Natural killer cell treated with Interleukin-12 subunit alpha and Interleukin-12 subunit beta and Interleukin-15 and Interleukin-18, amount 100 ng/mL, for 72 hours (primary cell): ENCODE measurements around the gene CGN. TPM values are rescaled to one million over a fixed set of nuclear protein-coding genes. Genes with fewer than 3 reads are reported as not detected.

Experiments
- ATAC-seq, 2 donors: fragments of 150-1000 bp; cut with Tn5 transposase in 1 of 2; sonication (Bioruptor Pico), chemical (Tn5 transposase) in 1 of 2; 2 replicates each; pipeline ENCODE4 v1.10.0; 2021
- DNase-seq: peaks from one replicate; pipeline ENCODE4 v3.0.0; 2022; ENCODE audit warnings: low spot score
- H3K27ac Mint-ChIP-seq, 2 donors: 1 replicate in 1 of 2; 2 replicates in 1 of 2; pipeline ENCODE4 v1.8.0; 2022; ENCODE audit warnings: mixed read lengths in 2 of 2, mild to moderate bottlenecking in 1 of 2, moderate library complexity in 1 of 2
- H3K27me3 Mint-ChIP-seq, 2 donors: 1 replicate in 1 of 2; 2 replicates in 1 of 2; pipeline ENCODE4 v1.8.0; 2022; ENCODE audit warnings: mixed read lengths in 2 of 2
- H3K36me3 Mint-ChIP-seq: one replicate; pipeline ENCODE4 v1.8.0; 2022; ENCODE audit warnings: mixed read lengths
- H3K4me1 Mint-ChIP-seq, 2 donors: 1 replicate in 1 of 2; 2 replicates in 1 of 2; pipeline ENCODE4 v1.8.0; 2022; ENCODE audit warnings: low read depth in 2 of 2, mixed read lengths in 2 of 2, mild to moderate bottlenecking in 1 of 2
- H3K4me3 Mint-ChIP-seq: one replicate; pipeline ENCODE4 v1.8.0; 2022; ENCODE audit warnings: mixed read lengths
- H3K9me3 Mint-ChIP-seq: 2 replicates; pipeline ENCODE4 v1.8.0; 2022; ENCODE audit warnings: mixed read lengths
- total RNA-seq, 2 donors: library from RNA; stranded (reverse); gene quantifications; one replicate each; pipeline ENCODE4 v1.2.3, GENCODE V29; 2022

The CGN gene
- total RNA-seq, 2 donors from 2014 or later, result 0.31 to 1.8 TPM

DNA sequence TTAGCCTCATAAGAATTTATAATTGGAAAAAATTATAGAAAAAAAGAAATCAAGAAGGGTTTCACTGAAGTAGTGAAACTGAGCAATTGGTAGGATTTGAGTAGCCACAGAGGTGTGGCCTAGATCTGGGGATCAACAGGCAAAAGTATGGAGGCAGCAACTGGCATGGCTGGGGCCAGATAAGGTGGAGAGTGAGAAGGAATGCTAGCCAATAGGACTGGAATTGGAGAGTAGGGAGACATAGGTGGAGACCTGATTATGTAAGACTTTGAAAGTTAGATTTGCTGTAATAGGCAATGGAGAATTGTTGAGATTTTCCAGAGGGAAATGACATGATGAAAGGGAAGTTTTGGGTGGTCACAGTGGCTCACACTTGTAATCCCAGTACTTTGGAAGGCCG, 24.6 kb upstream of the CGN start:
- Mint-ChIP-seq H3K27me3 (no peaks in the 10 kb centered on the region), H3K4me3 (no peak overlapping the region), H3K4me1 (no peaks in the 10 kb centered on the region), H3K9me3 (no peaks in the 10 kb centered on the region), H3K36me3 (no peaks in the 10 kb centered on the region), H3K27ac (no peak overlapping the region)
- no peak for ATAC-seq
- no peak for DNase-seq

- Mint-ChIP-seq H3K4me3 (no peak overlapping the region), H3K4me1 (no peaks in the 10 kb centered on the region), H3K27me3 (peaks cover 0 to 7% of the 10 kb centered on the region in 2 donors), H3K9me3 (no peaks in the 10 kb centered on the region), H3K36me3 (no peaks in the 10 kb centered on the region), H3K27ac (no peak overlapping the region)
- no peak for DNase-seq
- ATAC-seq, result no peak
Observed at GRCh38 chr1:151491641-151492040, 19.5 kb upstream of the CGN start.

DNA sequence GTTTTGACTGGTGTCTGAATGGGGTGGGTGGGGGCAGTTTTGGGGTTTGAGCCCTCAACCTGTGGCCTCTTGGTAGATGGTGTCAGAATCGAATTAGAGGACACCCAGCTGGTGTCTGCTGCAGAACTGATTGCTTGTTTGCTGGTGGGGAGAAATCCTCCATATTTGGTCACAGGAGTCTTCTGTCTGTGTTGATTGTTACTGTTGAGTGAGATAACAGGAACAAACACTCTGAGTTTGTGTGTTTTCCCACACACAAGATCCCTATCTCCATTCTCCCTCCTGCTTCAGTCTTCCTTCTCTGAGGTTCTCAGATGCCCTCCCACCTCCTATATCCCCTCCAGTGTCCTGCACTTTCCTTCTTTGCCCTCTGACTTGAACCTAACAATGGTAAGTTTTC, 19.1 kb upstream of the CGN start:
- no peak for ATAC-seq
- no peak for DNase-seq
- Mint-ChIP-seq H3K27ac (no peak overlapping the region), H3K4me1 (no peaks in the 10 kb centered on the region), H3K36me3 (no peaks in the 10 kb centered on the region), H3K9me3 (no peaks in the 10 kb centered on the region), H3K27me3 (peaks cover 0 to 7% of the 10 kb centered on the region in 2 donors), H3K4me3 (no peak overlapping the region)

DNA sequence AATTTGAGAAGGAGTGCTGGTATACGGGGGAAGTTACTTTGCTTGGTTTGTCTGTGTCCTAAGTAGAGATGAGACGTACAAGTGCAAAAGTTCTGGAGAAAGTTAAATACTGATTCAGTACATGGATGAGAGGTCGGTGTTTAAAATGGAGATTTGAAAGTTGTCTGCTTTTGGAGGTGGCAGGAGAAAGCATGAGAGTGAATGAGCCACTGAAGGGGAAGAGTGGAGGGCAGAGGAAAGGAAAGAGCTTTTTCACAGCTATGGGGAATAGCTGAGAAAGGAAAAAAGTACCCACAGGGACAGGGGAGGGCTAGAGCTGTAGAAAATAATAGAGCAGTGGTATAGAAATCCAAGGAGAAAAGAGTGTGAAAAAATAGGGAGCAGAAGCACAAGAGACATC, 18.1 kb upstream of the CGN start:
- H3K36me3 Mint-ChIP-seq, result no peaks in the 10 kb centered on the region
- H3K4me3 Mint-ChIP-seq, result no peak overlapping the region
- H3K4me1 Mint-ChIP-seq, result no peaks in the 10 kb centered on the region
- no peak overlapping the region for H3K27ac Mint-ChIP-seq
- H3K27me3 Mint-ChIP-seq, result peaks cover 0 to 7% of the 10 kb centered on the region in 2 donors
- no peak for ATAC-seq
- no peaks in the 10 kb centered on the region for H3K9me3 Mint-ChIP-seq
- no peak for DNase-seq

GRCh38 chr1:151494741-151495281, 16.4 kb upstream of the CGN start:
- Mint-ChIP-seq H3K9me3 (no peaks in the 10 kb centered on the region), H3K27me3 (peaks cover 0 to 7% of the 10 kb centered on the region in 2 donors), H3K27ac (no peak overlapping the region), H3K4me3 (no peak overlapping the region), H3K4me1 (no peaks in the 10 kb centered on the region), H3K36me3 (no peaks in the 10 kb centered on the region)
- DNase-seq, result no peak
- no peak for ATAC-seq

- no peaks in the 10 kb centered on the region for H3K36me3 Mint-ChIP-seq
- H3K27ac Mint-ChIP-seq, result no peak overlapping the region
- peaks cover 0 to 7% of the 10 kb centered on the region in 2 donors for H3K27me3 Mint-ChIP-seq
- no peak overlapping the region for H3K4me3 Mint-ChIP-seq
- ATAC-seq (no peak), DNase-seq (no peak)
- no peaks in the 10 kb centered on the region for H3K9me3 Mint-ChIP-seq
- H3K4me1 Mint-ChIP-seq, result no peaks in the 10 kb centered on the region
Observed at GRCh38 chr1:151495316-151495715, 15.9 kb upstream of the CGN start.

DNA sequence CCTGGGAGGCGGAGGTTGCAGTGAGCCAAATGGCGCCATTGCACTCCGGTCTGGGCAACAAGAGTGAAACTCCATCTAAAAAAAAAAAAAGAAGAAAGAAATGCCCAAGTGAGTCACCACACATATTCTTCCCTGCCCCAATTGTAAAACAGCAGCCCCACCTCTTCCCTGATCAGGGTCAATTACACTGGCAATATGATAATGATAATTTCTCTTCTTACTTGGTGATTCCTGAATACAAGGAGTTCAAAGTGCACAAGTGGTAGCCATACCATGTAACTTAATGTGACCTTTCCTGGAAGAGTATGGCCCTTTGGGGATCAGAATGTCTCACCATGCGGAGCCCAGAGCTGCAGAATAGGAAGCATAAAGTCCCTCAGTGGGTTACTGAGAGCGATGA, 11.8 kb upstream of the CGN start:
- no peaks in the 10 kb centered on the region for H3K27me3 Mint-ChIP-seq

GRCh38 chr1:151499930-151500329, 11.3 kb upstream of the CGN start:
- H3K9me3 Mint-ChIP-seq, result no peaks in the 10 kb centered on the region
- H3K4me1 Mint-ChIP-seq, result no peaks in the 10 kb centered on the region
- H3K36me3 Mint-ChIP-seq, result no peaks in the 10 kb centered on the region
- ATAC-seq (no peak), DNase-seq (no peak)
- H3K4me3 Mint-ChIP-seq, result no peak overlapping the region
- H3K27me3 Mint-ChIP-seq, result no peaks in the 10 kb centered on the region
- H3K27ac Mint-ChIP-seq, result no peak overlapping the region

More for the DNA sequence above, 11.8 kb upstream of the CGN start:
- no peak overlapping the region for H3K27ac Mint-ChIP-seq
- H3K4me1 Mint-ChIP-seq, result no peaks in the 10 kb centered on the region
- H3K36me3 Mint-ChIP-seq, result no peaks in the 10 kb centered on the region
- ATAC-seq (no peak), DNase-seq (no peak)
- H3K4me3 Mint-ChIP-seq, result no peak overlapping the region
- no peaks in the 10 kb centered on the region for H3K9me3 Mint-ChIP-seq

DNA sequence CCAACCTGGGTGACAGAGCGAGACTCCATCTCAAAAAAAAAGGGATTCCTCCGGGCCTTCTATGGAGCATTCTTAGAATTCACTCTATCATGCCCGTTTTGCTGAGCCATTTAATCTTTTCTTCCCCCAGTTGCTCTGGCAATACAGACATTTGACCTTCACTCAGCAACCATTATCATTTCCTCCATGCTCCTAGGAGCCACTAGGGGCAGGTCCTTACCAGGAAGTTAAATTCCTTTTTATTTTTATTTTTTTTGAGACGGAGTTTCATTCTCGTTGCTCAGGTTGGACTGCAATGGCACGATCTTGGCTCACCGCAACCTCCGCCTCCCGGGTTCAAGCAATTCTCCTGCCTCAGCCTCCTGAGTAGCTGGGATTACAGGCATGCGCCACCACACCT, 9.7 kb upstream of the CGN start:
- Mint-ChIP-seq H3K27me3 (peaks cover 0 to 3% of the 10 kb centered on the region in 2 donors), H3K9me3 (no peaks in the 10 kb centered on the region), H3K36me3 (no peaks in the 10 kb centered on the region), H3K4me1 (peaks cover 0 to 2% of the 10 kb centered on the region in 2 donors), H3K4me3 (no peak overlapping the region), H3K27ac (no peak overlapping the region)
- DNase-seq, result no peak
- ATAC-seq, result no peak

DNA sequence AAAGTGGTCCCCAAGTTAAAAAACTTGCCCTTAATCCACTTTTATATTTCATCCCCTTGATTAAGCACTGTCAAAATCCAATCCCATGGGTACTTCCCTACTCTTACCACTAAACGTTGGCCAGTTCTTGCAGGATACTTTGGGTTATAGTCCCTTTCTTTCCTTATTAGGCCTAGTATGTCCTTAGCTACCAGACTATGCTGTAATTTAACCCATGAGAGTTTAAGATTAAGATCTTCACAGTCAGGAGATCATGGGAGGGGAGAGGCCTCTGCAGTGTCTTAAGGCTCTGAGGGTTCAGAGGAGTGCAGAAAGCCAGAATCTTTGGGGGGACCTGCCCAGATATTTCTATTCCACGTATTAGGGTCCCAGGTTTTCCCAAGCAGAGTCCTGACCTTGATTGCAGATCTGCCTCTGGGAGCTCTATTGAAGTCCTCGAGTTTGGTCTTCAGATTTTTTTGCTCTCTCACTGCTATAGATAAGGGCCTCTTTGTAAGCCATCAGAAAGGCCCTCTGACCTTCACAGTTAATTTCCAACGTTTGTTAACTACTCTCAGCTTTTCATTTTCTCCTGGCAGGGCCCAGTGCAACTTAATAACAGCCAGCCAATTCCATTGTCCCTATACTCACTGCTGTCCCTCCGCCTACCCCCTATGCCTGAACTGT, 9.0 kb upstream of the CGN start:
- Mint-ChIP-seq H3K27me3 (peaks cover 0 to 3% of the 10 kb centered on the region in 2 donors), H3K27ac (no peak overlapping the region), H3K4me3 (no peak overlapping the region), H3K4me1 (peaks cover 0 to 2% of the 10 kb centered on the region in 2 donors), H3K36me3 (no peaks in the 10 kb centered on the region), H3K9me3 (no peaks in the 10 kb centered on the region)
- no peak for ATAC-seq
- no peak for DNase-seq

GRCh38 chr1:151502859-151503780, 8.1 kb upstream of the CGN start:
- peak in 1 of 2 donors; percentile 45 for ATAC-seq
- H3K27ac Mint-ChIP-seq, result no peak overlapping the region

DNA sequence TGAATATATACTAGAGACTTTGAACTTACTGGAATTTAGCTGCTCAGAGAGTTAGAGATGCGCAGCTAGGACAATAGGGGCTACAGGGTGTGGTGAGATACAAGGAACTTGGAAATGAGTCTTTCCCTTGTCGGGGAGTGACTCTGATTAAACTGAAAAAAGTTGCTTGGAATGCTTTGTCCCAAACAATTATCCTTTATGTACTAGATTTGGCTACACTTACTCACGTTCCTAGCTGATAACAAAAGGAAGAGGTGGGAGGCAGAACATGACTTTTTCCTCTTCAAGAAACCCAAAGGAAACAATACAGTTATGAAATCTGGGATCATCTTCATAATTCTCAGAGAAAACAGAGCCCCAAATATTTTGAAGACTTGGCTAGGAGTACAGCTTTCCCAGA, 6.9 kb upstream of the CGN start:
- Mint-ChIP-seq H3K27me3 (peaks cover 0 to 3% of the 10 kb centered on the region in 2 donors), H3K4me3 (no peak overlapping the region), H3K36me3 (no peaks in the 10 kb centered on the region), H3K27ac (no peak overlapping the region), H3K4me1 (peaks cover 0 to 2% of the 10 kb centered on the region in 2 donors), H3K9me3 (no peaks in the 10 kb centered on the region)
- DNase-seq (no peak), ATAC-seq (no peak)

More at GRCh38 chr1:151502859-151503780, 8.1 kb upstream of the CGN start:
- no peak overlapping the region for H3K4me3 Mint-ChIP-seq
- peaks cover 0 to 3% of the 10 kb centered on the region in 2 donors for H3K27me3 Mint-ChIP-seq
- no peaks in the 10 kb centered on the region for H3K9me3 Mint-ChIP-seq
- peaks cover 0 to 2% of the 10 kb centered on the region in 2 donors for H3K4me1 Mint-ChIP-seq
- no peaks in the 10 kb centered on the region for H3K36me3 Mint-ChIP-seq
- no peak for DNase-seq

- Mint-ChIP-seq H3K9me3 (no peaks in the 10 kb centered on the region), H3K27me3 (peaks cover 0 to 3% of the 10 kb centered on the region in 2 donors), H3K4me1 (peaks cover 0 to 2% of the 10 kb centered on the region in 2 donors), H3K36me3 (no peaks in the 10 kb centered on the region), H3K27ac (no peak overlapping the region), H3K4me3 (no peak overlapping the region)
- no peak for ATAC-seq
- no peak for DNase-seq
Observed at GRCh38 chr1:151504759-151505158, 6.4 kb upstream of the CGN start.

DNA sequence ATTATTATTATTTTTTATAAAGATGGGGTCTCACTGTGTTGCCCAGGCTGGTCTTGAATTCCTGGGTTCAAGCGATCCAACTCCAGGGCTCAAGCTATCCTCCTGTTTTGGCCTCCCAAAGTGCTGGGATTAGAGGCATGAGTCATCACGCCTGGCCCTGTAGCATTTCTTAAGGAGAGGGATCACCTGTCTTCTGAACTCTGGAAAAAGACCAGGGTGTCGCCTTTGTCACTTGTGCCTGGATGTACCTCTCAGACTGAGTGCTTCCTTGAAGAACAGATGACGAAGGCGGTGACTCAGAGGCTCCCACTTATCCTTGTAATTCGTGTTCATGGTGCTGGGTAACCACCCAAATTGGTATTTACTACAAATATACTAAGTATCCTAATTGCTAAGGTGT, 2.4 kb upstream of the CGN start:
- H3K4me3 Mint-ChIP-seq, result no peak overlapping the region
- DNase-seq, result no peak
- H3K4me1 Mint-ChIP-seq, result peaks cover 14% of the 10 kb centered on the region in 2 donors
- H3K27me3 Mint-ChIP-seq, result peaks cover 0 to 3% of the 10 kb centered on the region in 2 donors
- H3K36me3 Mint-ChIP-seq, result no peaks in the 10 kb centered on the region
- no peaks in the 10 kb centered on the region for H3K9me3 Mint-ChIP-seq
- no peak for ATAC-seq
- no peak overlapping the region for H3K27ac Mint-ChIP-seq
